Rectal smooth muscle tissue (tissue), 1 donor: ENCODE data around the gene TEX38.
"Not testable (repeated sequence)": the region's sequence is repeated elsewhere in the genome, so short reads cannot be mapped to it uniquely, and the experiment has no call there.

Experiments
- H3K27ac ChIP-seq: one replicate; pipeline ENCODE4 v1.7.0; 2013; ENCODE audit warnings: low read depth, low read length, inconsistent platforms
- H3K27me3 ChIP-seq: one replicate; pipeline ENCODE4 v1.7.0; 2013; ENCODE audit warnings: low read length; ENCODE audit not compliant: control insufficient read depth, insufficient read depth
- H3K36me3 ChIP-seq: one replicate; pipeline ENCODE4 v1.7.0; 2013; ENCODE audit warnings: low read length; ENCODE audit not compliant: control insufficient read depth, insufficient read depth
- H3K4me1 ChIP-seq: one replicate; pipeline ENCODE4 v1.7.0; 2013; ENCODE audit warnings: low read length; ENCODE audit not compliant: control insufficient read depth, insufficient read depth
- H3K4me3 ChIP-seq: one replicate; pipeline ENCODE4 v1.7.0; 2013; ENCODE audit warnings: low read length
- H3K9ac ChIP-seq: one replicate; pipeline ENCODE4 v1.7.0; 2013; ENCODE audit warnings: low read length

The TEX38 gene

GRCh38 chr1:46659307-46659870 is 12.3 kb upstream of the TEX38 start:
- H3K36me3 ChIP-seq = peaks cover 4% of the 10 kb centered on the region
- no peak overlapping the region for H3K4me3 ChIP-seq

DNA sequence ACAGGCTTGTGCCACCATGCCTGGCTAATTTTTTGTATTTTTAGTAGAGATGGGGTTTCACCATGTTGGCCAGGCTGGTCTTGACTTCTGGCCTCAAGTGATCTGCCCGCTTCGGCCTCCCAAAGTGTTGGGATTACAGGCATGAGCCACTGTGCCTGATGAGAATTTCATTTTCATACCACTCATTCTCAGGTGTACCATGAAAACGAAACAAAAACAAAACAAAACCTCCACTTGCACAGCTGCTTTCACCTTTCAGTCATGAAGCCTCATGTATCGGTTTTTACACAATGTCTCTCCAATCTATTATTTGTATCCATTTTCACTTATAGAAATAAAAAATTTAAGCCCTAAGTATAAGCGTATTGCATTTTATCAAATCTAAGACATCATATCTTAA is 11.5 kb upstream of the TEX38 start:
- not testable (repeated sequence) for H3K27ac ChIP-seq, H3K36me3 ChIP-seq, H3K4me1 ChIP-seq, H3K27me3 ChIP-seq, H3K9ac ChIP-seq, H3K4me3 ChIP-seq

More at GRCh38 chr1:46659307-46659870, 12.3 kb upstream of the TEX38 start:
- H3K4me1 ChIP-seq = no peaks in the 10 kb centered on the region
- H3K9ac ChIP-seq = no peak overlapping the region
- H3K27ac ChIP-seq = no peak overlapping the region
- H3K27me3 ChIP-seq = no peaks in the 10 kb centered on the region

- not testable (repeated sequence) for H3K9ac ChIP-seq, H3K27me3 ChIP-seq, H3K36me3 ChIP-seq, H3K4me3 ChIP-seq, H3K27ac ChIP-seq
- peaks cover 15% of the 10 kb centered on the region for H3K4me1 ChIP-seq
These were observed 8.7 kb upstream of the TEX38 start for GRCh38 chr1:46662919-46663318.

GRCh38 chr1:46665983-46666382 is 5.7 kb upstream of the TEX38 start:
- Histone ChIP-seq H3K4me3 (no peak overlapping the region), H3K27me3 (no peaks in the 10 kb centered on the region), H3K27ac (no peak overlapping the region), H3K9ac (no peak overlapping the region), H3K4me1 (peaks cover 15% of the 10 kb centered on the region), H3K36me3 (peaks cover 5% of the 10 kb centered on the region)

DNA sequence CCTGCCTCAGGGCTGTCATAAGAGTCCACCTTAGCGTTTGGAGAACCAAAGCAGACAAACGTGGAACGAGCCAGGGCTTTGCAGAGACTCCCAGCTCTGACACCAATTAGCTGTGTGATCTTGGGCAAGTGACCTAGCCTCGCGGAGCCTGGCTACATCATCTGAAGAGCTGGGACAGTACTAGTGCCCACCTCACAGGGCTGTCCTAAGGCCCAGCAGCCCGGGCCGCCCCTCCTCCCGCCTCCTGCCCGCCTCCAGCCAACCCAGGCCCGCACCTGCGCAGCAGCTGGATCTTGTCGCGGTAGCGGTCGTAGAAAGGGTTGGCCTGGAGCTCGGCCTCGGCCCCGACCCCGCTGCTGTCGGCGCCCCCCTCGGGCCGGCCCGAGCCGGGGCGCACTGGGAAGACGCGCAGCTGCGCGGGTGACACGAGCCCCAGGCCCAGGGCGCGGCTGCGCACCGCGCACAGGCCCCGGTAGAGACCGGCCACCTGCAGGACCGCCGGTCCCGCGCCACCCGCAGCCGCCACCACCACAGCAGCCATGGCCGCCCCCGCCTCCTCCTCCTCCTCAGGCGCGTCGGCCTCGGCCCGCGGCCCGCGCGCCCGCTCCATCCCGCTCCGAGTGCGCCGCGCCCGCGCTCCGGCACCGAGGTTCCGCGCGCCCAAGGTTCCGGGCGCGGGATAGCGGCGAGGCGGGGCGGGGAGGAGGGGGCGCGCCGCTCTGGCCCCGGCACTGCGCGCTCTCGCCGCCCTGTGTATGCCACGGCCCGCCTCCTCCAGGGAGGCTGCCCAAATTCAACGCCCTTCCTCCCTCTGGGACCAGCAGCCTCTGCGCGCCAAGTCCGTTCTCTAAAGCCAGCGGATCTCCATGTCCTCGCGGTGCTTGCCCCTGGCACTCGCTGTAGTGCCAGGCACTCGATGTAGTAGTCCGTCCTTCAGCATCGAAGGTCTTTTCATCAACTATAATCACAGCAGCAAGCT is 3.6 kb upstream of the TEX38 start, which contains the start of gene ATPAF1:
Gene ATPAF1, minus strand, starts transcription at position 583 of the 979 bp plus-strand sequence. Its CDS starts 42 bp downstream, at position 541.
- Histone ChIP-seq H3K4me1 (peaks cover 15% of the 10 kb centered on the region), H3K27me3 (no peaks in the 10 kb centered on the region), H3K36me3 (peaks cover 5% of the 10 kb centered on the region), H3K27ac (peak within 1 kb of the TSS; percentile 81), H3K9ac (peak within 1 kb of the TSS; percentile 66), H3K4me3 (peak within 1 kb of the TSS; percentile 88)

GRCh38 chr1:46670134-46670533 is 1.5 kb upstream of the TEX38 start:
- Histone ChIP-seq H3K4me1 (peaks cover 15% of the 10 kb centered on the region), H3K36me3 (peaks cover 1% of the 10 kb centered on the region), H3K27ac (no peak overlapping the region), H3K27me3 (no peaks in the 10 kb centered on the region), H3K4me3 (no peak overlapping the region), H3K9ac (no peak overlapping the region)

- H3K4me1 ChIP-seq = no peaks in the 10 kb centered on the region
- H3K36me3 ChIP-seq = peaks cover 2% of the 10 kb centered on the region
- no peak overlapping the region for H3K27ac ChIP-seq
- no peak overlapping the region for H3K4me3 ChIP-seq
- H3K27me3 ChIP-seq = no peaks in the 10 kb centered on the region
- no peak overlapping the region for H3K9ac ChIP-seq
These were observed 1.0 kb downstream of the TEX38 start for GRCh38 chr1:46672696-46673095.

DNA sequence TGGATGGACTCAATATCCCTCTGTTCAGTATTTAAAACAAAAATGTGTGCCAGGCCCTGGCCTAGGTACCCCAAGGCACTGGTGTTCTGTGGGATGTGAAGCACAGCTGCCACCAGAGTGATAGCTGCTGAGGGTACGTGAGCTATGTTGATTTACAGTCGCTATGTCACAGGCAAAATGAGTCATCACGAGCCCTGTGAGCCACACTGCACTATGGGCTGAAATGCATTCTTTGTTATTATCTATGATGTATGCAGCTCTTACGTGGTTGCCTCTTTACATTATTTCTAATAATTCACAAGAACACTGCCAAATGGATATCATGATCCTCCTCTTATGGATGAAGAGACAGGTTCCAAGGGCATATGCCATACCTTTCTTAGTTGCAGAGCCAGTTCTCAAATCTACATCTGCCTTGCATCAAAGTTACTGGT is 2.1 kb downstream of the TEX38 start:
- Histone ChIP-seq H3K4me3 (no peak overlapping the region), H3K4me1 (no peaks in the 10 kb centered on the region), H3K27ac (no peak overlapping the region), H3K36me3 (peaks cover 2% of the 10 kb centered on the region), H3K9ac (no peak overlapping the region), H3K27me3 (no peaks in the 10 kb centered on the region)

- Histone ChIP-seq H3K4me1 (no peaks in the 10 kb centered on the region), H3K4me3 (no peak overlapping the region), H3K27me3 (no peaks in the 10 kb centered on the region), H3K36me3 (peaks cover 2% of the 10 kb centered on the region), H3K9ac (no peak overlapping the region), H3K27ac (no peak overlapping the region)
These were observed 4.1 kb downstream of the TEX38 start for GRCh38 chr1:46675549-46676314.

GRCh38 chr1:46676531-46676930 is 4.9 kb downstream of the TEX38 start:
- peaks cover 2% of the 10 kb centered on the region for H3K36me3 ChIP-seq
- no peak overlapping the region for H3K27ac ChIP-seq

GRCh38 chr1:46677339-46677738 is 5.7 kb downstream of the TEX38 start:
- Histone ChIP-seq H3K27me3 (no peaks in the 10 kb centered on the region), H3K9ac (no peak overlapping the region), H3K36me3 (peaks cover 2% of the 10 kb centered on the region), H3K27ac (no peak overlapping the region), H3K4me1 (no peaks in the 10 kb centered on the region), H3K4me3 (no peak overlapping the region)

More at GRCh38 chr1:46676531-46676930, 4.9 kb downstream of the TEX38 start:
- Histone ChIP-seq H3K9ac (no peak overlapping the region), H3K4me3 (no peak overlapping the region), H3K27me3 (no peaks in the 10 kb centered on the region), H3K4me1 (no peaks in the 10 kb centered on the region)
